Dendritic cell treated with granulocyte-macrophage colony-stimulating factor and Interleukin-4, amounts not matched to agents 40 ng/mL and 50 ng/mL, for 4 days (primary cell): ENCODE measurements around the gene MUC4.

Experiments used
- H3K27ac Mint-ChIP-seq: one replicate; pipeline ENCODE4 v1.8.0; 2022; ENCODE audit warnings: mild to moderate bottlenecking, mixed read lengths
- H3K27me3 Mint-ChIP-seq: one replicate; pipeline ENCODE4 v1.8.0; 2022; ENCODE audit warnings: mild to moderate bottlenecking, mixed read lengths
- H3K36me3 Mint-ChIP-seq: one replicate; pipeline ENCODE4 v1.8.0; 2022; ENCODE audit warnings: low read depth, mixed read lengths
- H3K4me1 Mint-ChIP-seq: one replicate; pipeline ENCODE4 v1.8.0; 2022; ENCODE audit warnings: low read depth, mixed read lengths
- H3K4me3 Mint-ChIP-seq: one replicate; pipeline ENCODE4 v1.8.0; 2022; ENCODE audit warnings: mild to moderate bottlenecking, moderate library complexity, mixed read lengths
- H3K9me3 Mint-ChIP-seq: one replicate; pipeline ENCODE4 v1.8.0; 2022; ENCODE audit warnings: mixed read lengths
- intact Hi-C: fragments of 100-400 bp; cut with micrococcal nuclease; formaldehyde crosslinking; loops from one replicate; pipeline ENCODE4 v1.15.0; 2022

MUC4 gene

GRCh38 chr3:195762249-195762585 lies 49.5 kb downstream of the MUC4 start:
- Mint-ChIP-seq H3K27ac (no peak overlapping the region), H3K4me3 (no peak overlapping the region), H3K4me1 (no peaks in the 10 kb centered on the region), H3K9me3 (no peaks in the 10 kb centered on the region), H3K27me3 (peaks cover 64% of the 10 kb centered on the region), H3K36me3 (no peaks in the 10 kb centered on the region)
- intact Hi-C loops = no loop called here

GRCh38 chr3:195761567-195762248 lies 50.0 kb downstream of the MUC4 start:
- no peaks in the 10 kb centered on the region for H3K9me3 Mint-ChIP-seq
- H3K4me1 Mint-ChIP-seq = no peaks in the 10 kb centered on the region
- no peaks in the 10 kb centered on the region for H3K36me3 Mint-ChIP-seq
- H3K27me3 Mint-ChIP-seq = peaks cover 69% of the 10 kb centered on the region
- intact Hi-C loops = no loop called here
- no peak overlapping the region for H3K27ac Mint-ChIP-seq
- H3K4me3 Mint-ChIP-seq = no peak overlapping the region

- H3K9me3 Mint-ChIP-seq = no peaks in the 10 kb centered on the region
- no peaks in the 10 kb centered on the region for H3K36me3 Mint-ChIP-seq
- H3K27ac Mint-ChIP-seq = no peak overlapping the region
- peaks cover 73% of the 10 kb centered on the region for H3K27me3 Mint-ChIP-seq
- intact Hi-C loops = no loop called here
- H3K4me1 Mint-ChIP-seq = no peaks in the 10 kb centered on the region
- H3K4me3 Mint-ChIP-seq = no peak overlapping the region
These were observed 50.6 kb downstream of the MUC4 start for GRCh38 chr3:195761123-195761566.

- Mint-ChIP-seq H3K9me3 (no peaks in the 10 kb centered on the region), H3K27me3 (peaks cover 75% of the 10 kb centered on the region), H3K4me1 (no peaks in the 10 kb centered on the region), H3K36me3 (no peaks in the 10 kb centered on the region), H3K27ac (no peak overlapping the region), H3K4me3 (no peak overlapping the region)
- intact Hi-C loops = no loop called here
These were observed 51.2 kb downstream of the MUC4 start for GRCh38 chr3:195760345-195761122.

GRCh38 chr3:195758721-195759353 lies 52.9 kb downstream of the MUC4 start:
- H3K4me1 Mint-ChIP-seq = no peaks in the 10 kb centered on the region
- no peak overlapping the region for H3K27ac Mint-ChIP-seq
- H3K36me3 Mint-ChIP-seq = no peaks in the 10 kb centered on the region
- H3K27me3 Mint-ChIP-seq = peaks cover 70% of the 10 kb centered on the region
- H3K4me3 Mint-ChIP-seq = no peak overlapping the region
- intact Hi-C loops = no loop called here
- no peaks in the 10 kb centered on the region for H3K9me3 Mint-ChIP-seq

GRCh38 chr3:195757827-195758226 lies 53.9 kb downstream of the MUC4 start:
- H3K36me3 Mint-ChIP-seq = no peaks in the 10 kb centered on the region
- H3K4me3 Mint-ChIP-seq = no peak overlapping the region
- peaks cover 60% of the 10 kb centered on the region for H3K27me3 Mint-ChIP-seq
- H3K27ac Mint-ChIP-seq = no peak overlapping the region
- intact Hi-C loops = no loop called here
- H3K9me3 Mint-ChIP-seq = no peaks in the 10 kb centered on the region
- peaks cover 4% of the 10 kb centered on the region for H3K4me1 Mint-ChIP-seq

GRCh38 chr3:195757438-195757770 lies 54.3 kb downstream of the MUC4 start:
- Mint-ChIP-seq H3K4me1 (peaks cover 6% of the 10 kb centered on the region), H3K4me3 (no peak overlapping the region), H3K27ac (no peak overlapping the region), H3K36me3 (no peaks in the 10 kb centered on the region), H3K27me3 (peaks cover 57% of the 10 kb centered on the region), H3K9me3 (no peaks in the 10 kb centered on the region)
- intact Hi-C loops = no loop called here

GRCh38 chr3:195755791-195756676 lies 55.7 kb downstream of the MUC4 start:
- no peaks in the 10 kb centered on the region for H3K9me3 Mint-ChIP-seq
- intact Hi-C loops = no loop called here
- no peak overlapping the region for H3K4me3 Mint-ChIP-seq
- H3K27me3 Mint-ChIP-seq = peaks cover 47% of the 10 kb centered on the region
- no peaks in the 10 kb centered on the region for H3K36me3 Mint-ChIP-seq
- H3K4me1 Mint-ChIP-seq = peaks cover 6% of the 10 kb centered on the region
- H3K27ac Mint-ChIP-seq = no peak overlapping the region

- no peak overlapping the region for H3K27ac Mint-ChIP-seq
- H3K9me3 Mint-ChIP-seq = no peaks in the 10 kb centered on the region
- peaks cover 6% of the 10 kb centered on the region for H3K4me1 Mint-ChIP-seq
- intact Hi-C loops = no loop called here
- peaks cover 40% of the 10 kb centered on the region for H3K27me3 Mint-ChIP-seq
- H3K4me3 Mint-ChIP-seq = no peak overlapping the region
- no peaks in the 10 kb centered on the region for H3K36me3 Mint-ChIP-seq
These were observed 56.3 kb downstream of the MUC4 start for GRCh38 chr3:195755391-195755790.

GRCh38 chr3:195754906-195755305 lies 56.8 kb downstream of the MUC4 start:
- Mint-ChIP-seq H3K36me3 (no peaks in the 10 kb centered on the region), H3K4me1 (peaks cover 6% of the 10 kb centered on the region), H3K4me3 (no peak overlapping the region), H3K27ac (no peak overlapping the region), H3K27me3 (peaks cover 40% of the 10 kb centered on the region), H3K9me3 (no peaks in the 10 kb centered on the region)
- intact Hi-C loops = no loop called here

- Mint-ChIP-seq H3K27ac (no peak overlapping the region), H3K36me3 (no peaks in the 10 kb centered on the region), H3K27me3 (peaks cover 34% of the 10 kb centered on the region), H3K4me1 (peaks cover 6% of the 10 kb centered on the region), H3K4me3 (no peak overlapping the region), H3K9me3 (no peaks in the 10 kb centered on the region)
- intact Hi-C loops = no loop called here
These were observed 57.6 kb downstream of the MUC4 start for GRCh38 chr3:195754141-195754540.

GRCh38 chr3:195753581-195753980 lies 58.1 kb downstream of the MUC4 start:
- Mint-ChIP-seq H3K27me3 (peaks cover 36% of the 10 kb centered on the region), H3K27ac (no peak overlapping the region), H3K9me3 (no peaks in the 10 kb centered on the region), H3K4me1 (peaks cover 6% of the 10 kb centered on the region), H3K4me3 (no peak overlapping the region), H3K36me3 (no peaks in the 10 kb centered on the region)
- intact Hi-C loops = no loop called here

- Mint-ChIP-seq H3K36me3 (no peaks in the 10 kb centered on the region), H3K9me3 (no peaks in the 10 kb centered on the region), H3K4me1 (peaks cover 6% of the 10 kb centered on the region), H3K27ac (no peak overlapping the region), H3K27me3 (peaks cover 36% of the 10 kb centered on the region), H3K4me3 (no peak overlapping the region)
- intact Hi-C loops = no loop called here
These were observed 59.0 kb downstream of the MUC4 start for GRCh38 chr3:195752546-195753331.
